Medulla oblongata (tissue), 1 donor: ENCODE measurements around the gene PXN.

Experiments used
- DNase-seq: peaks from one replicate; pipeline ENCODE4 v3.0.0-alpha.2; 2015; ENCODE audit errors: extremely low spot score

PXN gene

DNA sequence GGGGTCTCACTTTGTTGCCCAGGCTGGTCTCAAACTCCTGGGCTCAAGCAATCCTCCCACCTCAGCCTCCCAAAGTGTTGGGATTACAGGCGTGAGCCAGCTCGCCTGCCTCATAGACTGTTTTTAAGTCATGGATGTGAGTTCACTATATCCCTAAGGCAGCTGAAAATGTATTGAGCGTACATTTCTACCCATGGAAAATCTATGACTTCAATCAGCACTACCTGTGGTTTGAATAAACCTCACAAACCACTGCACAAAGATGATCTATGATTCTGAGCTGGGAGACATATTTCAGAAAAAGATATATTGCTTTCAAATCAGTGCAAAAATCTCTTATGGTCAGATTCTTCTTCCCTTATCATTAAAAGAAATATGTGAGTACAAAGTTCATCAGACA is 93.5 kb downstream of the PXN start:
- no peak for DNase-seq

DNA sequence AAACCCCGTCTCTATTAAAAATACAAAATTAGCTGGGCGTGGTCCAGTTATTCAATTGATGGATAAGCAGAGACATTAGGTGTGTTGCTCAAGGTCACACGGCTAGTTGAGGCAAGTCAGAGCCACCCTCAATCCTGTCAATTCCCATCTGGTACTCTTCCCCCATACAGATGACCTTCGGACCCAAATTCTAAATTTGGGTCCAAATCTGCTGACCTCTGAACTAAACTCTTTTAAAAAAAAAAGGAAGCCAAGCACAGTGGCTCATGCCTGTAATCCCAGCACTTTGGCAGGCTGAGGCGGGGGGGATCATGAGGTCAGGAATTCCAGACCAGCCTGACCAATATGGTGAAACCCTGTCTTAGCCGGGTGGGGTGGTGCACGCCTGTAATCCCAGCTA is 94.9 kb downstream of the PXN start:
- no peak for DNase-seq

- DNase-seq, result no peak
These were observed 95.6 kb downstream of the PXN start for GRCh38 chr12:120169946-120170345.

DNA sequence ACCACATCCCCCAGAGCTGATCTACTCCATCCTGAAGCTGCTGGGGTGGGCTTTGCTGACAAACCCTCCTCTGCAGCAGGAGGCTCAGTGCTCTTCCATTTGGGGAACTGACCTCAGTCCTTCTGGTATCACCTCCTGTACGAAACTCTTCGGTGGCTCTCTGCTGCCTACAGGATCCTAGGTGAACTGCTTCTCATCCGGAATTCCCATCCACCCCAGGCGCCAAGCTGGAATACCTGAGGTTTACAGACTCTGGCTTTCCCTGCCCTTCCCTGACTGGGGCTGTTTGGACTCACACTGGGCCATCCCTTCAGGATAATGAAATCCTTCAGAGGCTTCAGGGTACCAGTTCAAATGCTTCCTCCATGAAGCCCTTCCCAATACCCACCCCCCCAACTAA is 97.2 kb downstream of the PXN start:
- DNase-seq, result no peak

- no peak for DNase-seq
These were observed 97.9 kb downstream of the PXN start for GRCh38 chr12:120167529-120168095.

- DNase-seq, result no peak
These were observed 101.2 kb downstream of the PXN start for GRCh38 chr12:120164293-120164692.

- DNase-seq, result no peak
These were observed 102.8 kb downstream of the PXN start for GRCh38 chr12:120162763-120163162.

DNA sequence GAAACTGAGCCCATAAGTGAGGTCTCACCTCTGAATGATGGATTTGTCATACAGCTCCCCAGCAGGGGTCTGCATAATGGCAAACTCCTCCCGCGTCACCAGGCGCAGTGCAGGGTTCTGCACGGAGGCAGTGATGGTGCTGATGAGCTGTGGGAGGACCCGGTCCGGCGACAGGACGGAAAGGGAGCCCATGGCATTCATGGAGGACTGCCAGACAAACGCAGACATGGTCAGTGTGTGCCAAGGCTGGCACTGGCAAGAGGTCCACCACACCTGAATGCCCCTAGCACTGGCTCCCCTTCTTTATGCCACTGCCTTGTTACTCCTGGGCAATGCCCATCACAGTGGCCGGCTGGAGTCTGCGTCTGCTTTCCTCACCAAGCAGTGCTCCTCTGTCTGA is 103.7 kb downstream of the PXN start:
- DNase-seq, result no peak
